NCI-H82 (cell line): ENCODE results near the gene TBC1D5.
"Not testable (repeated sequence)": the region's sequence is repeated elsewhere in the genome, so short reads cannot be mapped to it uniquely, and the experiment has no call there.

Source experiments
- DNase-seq: peaks from one replicate; lab custom pipeline; 2025; lab: John Stamatoyannopoulos, UW

TBC1D5 gene

GRCh38 chr3:17135696-17136095 is 606.7 kb downstream of the TBC1D5 start:
- DNase-seq, result peak; percentile 60

- no peak for DNase-seq
Observed at GRCh38 chr3:17133632-17134545, 608.5 kb downstream of the TBC1D5 start.

- no peak for DNase-seq
Observed at GRCh38 chr3:17132286-17133115, 609.9 kb downstream of the TBC1D5 start.

- no peak for DNase-seq
Observed at GRCh38 chr3:17130956-17131355, 611.5 kb downstream of the TBC1D5 start.

GRCh38 chr3:17129556-17129955 is 612.9 kb downstream of the TBC1D5 start:
- DNase-seq, result no peak

GRCh38 chr3:17128671-17129070 is 613.8 kb downstream of the TBC1D5 start:
- not testable (repeated sequence) for DNase-seq

GRCh38 chr3:17125738-17126442 is 616.5 kb downstream of the TBC1D5 start:
- no peak for DNase-seq

GRCh38 chr3:17122758-17123157 is 619.7 kb downstream of the TBC1D5 start:
- DNase-seq, result no peak

- DNase-seq, result peak; percentile 57
Observed at GRCh38 chr3:17121336-17121735, 621.1 kb downstream of the TBC1D5 start.

GRCh38 chr3:17120115-17120514 is 622.3 kb downstream of the TBC1D5 start:
- peak; percentile 52 for DNase-seq

- no peak for DNase-seq
Observed at GRCh38 chr3:17119201-17120072, 623.0 kb downstream of the TBC1D5 start.

GRCh38 chr3:17118771-17119170 is 623.7 kb downstream of the TBC1D5 start:
- DNase-seq, result no peak

GRCh38 chr3:17116007-17116600 is 626.3 kb downstream of the TBC1D5 start:
- DNase-seq, result no peak

- DNase-seq, result no peak
Observed at GRCh38 chr3:17115186-17115585, 627.2 kb downstream of the TBC1D5 start.

GRCh38 chr3:17111586-17111985 is 630.8 kb downstream of the TBC1D5 start:
- DNase-seq, result no peak

- no peak for DNase-seq
Observed at GRCh38 chr3:17110660-17111396, 631.6 kb downstream of the TBC1D5 start.
